LHCN-M2 (cell line): Measurements from ENCODE around the gene PLCB4. TPM values are rescaled to one million over a fixed set of nuclear protein-coding genes. Genes with fewer than 3 reads are reported as not detected.

Experiments used
- DNase-seq: peaks from one replicate; pipeline ENCODE4 v3.0.0-alpha.2; 2012; ENCODE audit warnings: low read depth
- total RNA-seq: library from RNA; depleted of rRNA; stranded (reverse); fragments of >200 nt; gene quantifications from 2 replicates; pipeline ENCODE4 v1.2.3, GENCODE V29; 2014

Gene PLCB4
- total RNA-seq, 1 experiment from 2014 or later: 6.4 TPM

DNA sequence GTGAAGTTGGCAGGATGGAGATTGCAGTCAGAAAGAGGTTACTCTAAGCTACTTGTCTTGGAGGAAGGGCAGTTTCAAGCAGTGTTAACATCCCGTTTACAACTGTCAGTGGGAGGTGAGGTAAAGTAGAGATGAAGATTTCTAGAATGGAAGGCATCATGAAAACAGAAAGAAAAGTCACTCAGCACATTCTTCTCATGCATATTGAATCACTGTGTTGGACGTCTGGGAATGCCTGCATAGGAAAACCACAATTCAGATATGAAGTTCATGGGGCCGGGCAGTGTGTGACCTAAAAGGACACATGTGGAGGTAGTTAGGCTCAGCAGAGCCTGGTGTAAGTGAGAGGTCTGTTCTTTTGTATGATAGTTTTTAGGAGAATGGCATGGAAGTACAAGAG, 372.0 kb downstream of the PLCB4 start:
- no peak for DNase-seq

DNA sequence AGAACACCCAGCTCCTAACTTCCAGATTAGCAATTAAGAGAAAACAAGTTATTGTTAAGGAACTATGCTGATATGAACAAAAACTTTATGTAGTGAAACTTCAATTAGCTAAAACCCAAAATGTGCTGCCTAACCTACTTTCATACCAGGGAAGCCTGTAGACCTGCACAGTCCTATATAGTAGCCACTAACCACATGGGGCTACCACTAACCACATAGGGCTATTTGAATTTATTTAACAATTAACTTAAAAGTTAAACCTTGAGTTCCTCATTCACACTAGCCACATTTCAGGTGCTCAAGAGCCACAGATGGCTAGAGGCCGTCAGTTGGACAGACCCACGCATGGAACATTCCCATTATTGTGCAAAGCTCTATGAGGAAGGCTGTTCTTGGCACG, 373.1 kb downstream of the PLCB4 start:
- DNase-seq: no peak

DNA sequence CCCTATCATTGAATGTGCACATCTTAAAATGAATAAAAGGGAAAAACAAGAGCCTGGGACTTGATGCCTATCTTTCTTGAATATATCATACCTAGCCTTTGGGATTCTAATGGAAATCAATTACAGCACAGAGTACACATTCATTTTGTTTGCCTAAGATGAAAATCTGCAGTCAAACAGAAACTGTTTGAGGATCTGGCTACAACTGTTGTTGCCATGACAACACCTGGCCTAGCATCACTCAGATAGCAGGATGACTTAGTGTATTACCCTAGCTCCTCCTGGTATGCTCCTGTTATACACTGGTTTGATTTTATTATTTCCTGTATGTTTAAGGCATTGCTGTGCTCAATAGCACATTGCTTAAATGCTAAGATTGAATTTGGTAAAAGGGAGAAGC, 374.0 kb downstream of the PLCB4 start:
- DNase-seq: peak; percentile 45

DNA sequence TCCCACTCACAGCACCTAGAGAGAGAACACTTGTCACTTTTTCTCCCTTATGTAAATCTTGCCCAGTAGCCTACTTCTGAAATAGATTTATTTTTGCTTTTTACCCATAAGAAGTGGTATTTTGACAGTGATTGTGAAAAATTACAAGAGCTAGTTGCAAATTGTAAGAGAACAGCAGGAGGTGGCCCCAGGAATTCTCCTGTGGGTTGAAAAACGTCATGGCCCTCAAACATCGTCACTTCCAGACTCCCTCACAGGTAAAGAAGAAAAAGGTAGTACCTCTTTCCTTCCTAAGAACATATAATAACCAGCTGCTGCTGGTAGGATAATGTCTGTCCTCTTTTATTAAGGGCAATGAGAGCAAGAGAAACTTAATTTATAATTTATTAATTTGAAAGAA, 376.0 kb downstream of the PLCB4 start:
- DNase-seq: no peak

DNA sequence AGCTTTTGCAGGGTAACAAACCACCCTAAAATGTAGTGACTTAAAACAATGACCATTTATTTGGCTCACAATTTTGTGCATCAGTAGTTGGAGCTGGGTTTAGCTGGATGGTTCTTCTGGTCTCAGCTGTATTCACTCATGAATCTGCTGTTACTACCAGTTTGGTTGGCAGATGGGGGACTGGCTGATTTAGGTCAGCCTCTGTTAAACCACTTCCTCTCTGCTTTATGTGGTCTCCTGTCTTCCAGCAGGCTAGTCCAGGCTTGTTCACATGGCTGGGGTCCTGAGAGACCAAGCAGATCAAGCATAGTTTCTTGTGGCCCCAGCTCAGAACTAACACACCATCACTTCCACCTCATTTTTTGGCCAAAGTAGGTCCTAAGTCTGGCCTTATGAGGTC, 378.3 kb downstream of the PLCB4 start:
- no peak for DNase-seq

DNA sequence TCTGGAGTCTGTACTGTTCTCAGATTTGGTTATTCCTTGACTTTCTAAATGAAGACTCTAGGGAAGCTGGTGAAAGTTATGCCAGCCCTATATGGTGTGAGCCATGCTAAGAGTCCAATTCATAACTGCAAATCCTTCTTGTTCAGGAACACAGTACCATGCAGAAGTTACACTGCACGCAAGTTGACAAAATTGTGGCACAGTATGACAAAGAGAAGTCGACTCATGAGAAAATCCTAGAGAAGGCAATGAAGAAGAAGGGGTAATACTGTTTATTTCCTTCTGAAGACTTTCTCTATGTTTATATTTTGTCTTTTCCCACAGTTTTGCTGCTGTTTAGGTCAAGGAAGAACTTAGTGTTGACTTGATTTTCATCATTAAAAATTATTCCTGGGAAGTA, 384.3 kb downstream of the PLCB4 start:
- no peak for DNase-seq

DNA sequence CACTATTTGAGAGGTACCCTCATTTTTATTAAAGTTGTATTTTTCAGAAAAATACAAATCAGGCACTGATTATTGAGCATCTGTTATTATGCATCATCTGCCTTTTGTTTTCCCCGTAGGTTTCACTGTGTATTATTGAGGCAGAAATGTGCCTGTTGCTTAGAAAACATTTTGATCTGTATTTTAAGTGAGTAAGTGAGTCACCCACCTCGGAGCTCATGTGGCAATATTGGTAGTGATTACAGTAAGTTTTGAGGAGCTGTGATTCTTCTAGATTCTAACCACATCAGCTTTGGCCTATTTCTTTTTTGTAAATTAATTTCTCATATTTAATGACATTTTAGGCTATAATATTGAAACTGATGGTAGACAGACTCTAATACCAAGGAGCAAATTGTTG, 385.9 kb downstream of the PLCB4 start:
- peak; percentile 86 for DNase-seq

DNA sequence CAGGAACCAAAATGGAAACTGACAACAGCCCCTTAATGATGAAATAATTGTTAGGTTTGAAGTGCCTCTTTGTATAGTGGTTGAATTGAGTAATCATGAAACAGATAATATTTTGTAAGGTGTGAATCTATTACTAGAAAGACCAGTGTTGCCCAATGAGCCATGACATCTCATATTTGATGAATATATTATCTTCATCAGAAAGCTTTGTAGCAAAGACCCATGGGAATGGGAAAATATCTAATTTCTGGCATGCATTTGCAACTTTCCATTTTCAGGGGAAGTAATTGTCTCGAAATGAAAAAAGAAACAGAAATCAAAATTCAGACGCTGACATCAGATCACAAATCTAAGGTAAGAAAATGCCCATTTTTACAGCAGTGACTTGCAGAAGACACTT, 388.2 kb downstream of the PLCB4 start:
- no peak for DNase-seq

DNA sequence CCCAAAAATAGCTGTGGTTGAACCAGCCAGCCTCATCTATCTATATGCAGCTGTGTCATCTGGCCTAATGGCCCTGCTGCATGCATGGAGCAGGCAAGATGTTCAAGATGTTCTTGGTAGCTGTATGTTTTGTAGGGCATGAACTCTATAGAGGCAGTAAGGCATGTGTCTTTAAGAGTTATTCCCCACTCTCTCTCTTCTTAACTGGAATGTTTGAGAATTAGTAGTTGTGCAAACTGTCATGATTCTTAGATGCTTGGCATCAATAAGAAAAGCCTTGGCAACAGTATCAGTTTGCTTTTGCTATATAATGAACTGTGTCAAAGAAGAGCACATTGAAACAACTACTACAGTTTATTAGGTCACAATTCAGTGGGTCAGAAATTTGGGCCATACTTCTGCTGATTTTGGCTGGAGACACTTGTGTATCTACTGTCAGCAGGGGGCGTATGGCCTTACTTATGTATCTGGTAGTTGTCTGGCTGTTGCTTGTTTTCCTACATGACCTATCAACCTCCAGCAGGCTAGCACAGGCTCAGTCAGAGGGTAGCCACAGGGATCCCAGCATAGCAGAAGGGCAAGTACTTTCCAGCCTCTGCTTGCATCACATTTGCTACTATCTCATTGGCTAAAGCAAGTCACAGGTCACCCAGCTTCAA, 389.4 kb downstream of the PLCB4 start:
- peak; percentile 84 for DNase-seq

DNA sequence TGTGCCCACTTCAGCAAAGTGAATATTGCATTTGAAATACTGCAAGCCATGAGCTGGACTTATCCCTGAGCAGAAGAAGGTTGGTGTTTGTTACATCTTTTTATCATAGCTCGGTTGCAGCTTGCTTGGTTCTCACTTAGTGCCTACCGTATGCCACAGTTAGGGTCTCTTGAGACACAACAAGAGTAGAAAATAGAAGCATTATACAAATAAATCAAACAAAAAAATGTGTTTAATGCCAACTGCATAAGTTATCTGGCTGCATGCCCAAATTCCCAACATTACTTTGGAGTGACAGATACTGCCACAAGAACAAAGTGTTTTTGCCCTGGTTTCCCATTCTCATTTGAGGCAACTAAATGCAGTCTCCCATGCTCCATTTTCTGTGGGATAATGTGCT, 391.6 kb downstream of the PLCB4 start:
- peak; percentile 97 for DNase-seq

DNA sequence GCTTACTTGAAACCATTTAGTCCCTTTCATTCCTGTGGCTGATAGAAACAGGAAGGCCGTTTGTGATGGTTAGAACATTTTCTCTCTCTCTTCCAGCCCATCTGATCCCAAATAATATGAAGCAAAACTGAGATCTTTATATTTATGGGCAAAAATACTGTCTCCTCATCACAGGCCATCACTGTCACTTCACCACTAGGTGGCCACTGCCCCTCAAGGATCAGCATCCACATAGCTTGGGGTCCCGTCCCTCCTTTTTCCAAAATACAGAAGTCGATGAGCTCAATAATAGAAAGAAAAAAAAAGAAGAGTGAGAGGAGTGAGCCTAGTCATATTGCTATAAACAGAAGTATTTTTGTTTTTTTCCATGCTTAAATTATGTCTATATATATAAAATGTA, 399.1 kb downstream of the PLCB4 start:
- DNase-seq: no peak

DNA sequence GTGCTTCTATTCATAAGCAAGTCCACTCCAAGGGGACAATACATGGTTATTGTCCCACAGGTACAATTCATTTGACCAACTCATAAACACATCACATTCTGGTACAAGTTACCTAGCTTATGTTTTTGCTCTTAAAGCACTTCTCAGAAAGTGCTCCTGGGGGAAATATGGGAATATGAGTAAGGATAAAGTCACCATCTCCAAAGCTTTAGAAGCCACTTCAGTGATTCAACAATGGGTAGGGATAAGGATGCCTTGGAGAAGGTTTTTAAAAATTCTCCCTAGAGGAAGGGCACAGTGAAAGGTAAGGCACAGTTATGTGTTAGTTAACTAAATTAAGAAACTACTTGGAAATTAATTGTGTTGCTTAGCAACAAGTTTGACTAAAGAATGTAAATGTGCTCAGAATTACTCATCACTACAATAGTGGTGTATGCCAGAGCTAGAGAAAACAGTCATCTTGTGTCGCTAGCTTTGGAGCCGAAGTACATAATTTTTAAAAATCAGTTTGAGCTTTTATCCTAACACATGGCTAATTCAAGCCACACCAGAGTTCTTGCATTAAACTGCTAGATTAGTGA, 406.0 kb downstream of the PLCB4 start:
- peak; percentile 59 for DNase-seq

DNA sequence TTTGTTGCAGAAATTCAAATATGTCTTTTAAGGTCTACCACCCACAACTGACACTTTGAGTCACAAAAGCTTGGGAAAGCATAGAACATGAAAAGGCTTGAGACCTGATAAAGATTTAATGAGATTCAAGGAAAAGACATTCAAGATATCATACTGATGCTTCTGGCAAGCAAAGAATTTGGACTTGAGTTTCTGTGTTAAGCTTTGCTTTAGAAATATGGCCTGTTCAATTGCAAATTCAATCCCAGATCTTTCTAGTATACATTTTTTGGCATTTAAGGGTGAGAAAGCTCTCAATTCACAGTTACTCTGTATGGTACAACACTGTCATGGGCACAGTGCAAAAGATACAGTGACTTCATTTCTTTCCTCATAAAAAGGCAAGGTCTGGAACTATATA, 406.6 kb downstream of the PLCB4 start:
- DNase-seq: no peak

DNA sequence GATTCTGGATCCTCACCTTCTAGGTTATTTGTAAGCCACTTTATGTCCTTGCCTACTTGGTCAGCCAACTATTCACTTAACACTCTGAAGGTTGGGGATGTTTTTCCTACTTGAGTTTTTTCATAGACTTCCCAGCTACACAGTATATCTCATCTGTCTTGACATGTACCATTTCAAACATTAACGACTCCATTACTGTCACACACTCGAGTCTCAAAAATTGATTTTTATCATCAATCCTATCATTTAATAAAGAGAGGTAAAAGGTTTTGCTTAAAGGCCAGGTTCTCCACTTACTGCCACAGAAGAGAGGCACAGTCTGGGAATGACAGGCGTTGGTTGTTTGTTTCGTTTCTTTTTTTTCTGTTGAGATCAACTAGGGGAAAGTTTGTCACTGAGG, 407.3 kb downstream of the PLCB4 start:
- no peak for DNase-seq

DNA sequence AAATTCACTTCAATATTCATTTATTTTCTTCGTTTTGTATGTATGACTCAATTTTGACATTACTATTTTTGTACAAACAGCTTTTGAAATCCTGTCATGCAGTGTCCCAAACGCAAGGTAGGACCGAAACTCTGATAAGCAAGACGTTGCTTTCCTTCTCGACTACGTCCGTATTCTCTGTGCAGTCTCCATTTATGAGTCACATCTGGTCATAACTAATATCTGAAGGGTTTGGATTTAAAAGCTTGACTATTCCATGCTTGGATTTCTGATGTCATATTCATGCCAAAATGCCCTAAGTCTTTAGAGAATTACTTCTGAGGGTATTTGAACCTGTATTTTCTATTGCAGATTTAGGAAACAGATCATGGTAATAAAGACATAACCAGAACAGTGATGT, 407.8 kb downstream of the PLCB4 start:
- DNase-seq: no peak

DNA sequence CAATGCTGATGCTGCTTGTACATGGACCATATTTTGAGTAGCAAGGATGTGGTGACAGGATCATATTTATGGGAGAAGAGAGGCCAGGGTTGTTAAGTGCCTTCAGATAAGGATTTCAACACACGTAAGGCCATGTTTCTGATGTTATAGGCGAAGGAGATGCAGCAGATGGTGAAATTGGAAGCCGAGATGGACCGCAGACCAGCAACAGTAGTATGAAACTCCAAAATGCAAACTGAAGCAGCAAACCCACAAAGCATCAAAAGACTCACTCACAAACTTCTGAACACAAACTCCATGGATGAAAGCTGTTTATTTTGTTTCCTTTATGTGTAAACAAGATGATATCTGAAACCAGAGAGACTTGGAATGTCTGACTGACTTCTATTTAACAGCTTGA, 409.9 kb downstream of the PLCB4 start:
- no peak for DNase-seq

DNA sequence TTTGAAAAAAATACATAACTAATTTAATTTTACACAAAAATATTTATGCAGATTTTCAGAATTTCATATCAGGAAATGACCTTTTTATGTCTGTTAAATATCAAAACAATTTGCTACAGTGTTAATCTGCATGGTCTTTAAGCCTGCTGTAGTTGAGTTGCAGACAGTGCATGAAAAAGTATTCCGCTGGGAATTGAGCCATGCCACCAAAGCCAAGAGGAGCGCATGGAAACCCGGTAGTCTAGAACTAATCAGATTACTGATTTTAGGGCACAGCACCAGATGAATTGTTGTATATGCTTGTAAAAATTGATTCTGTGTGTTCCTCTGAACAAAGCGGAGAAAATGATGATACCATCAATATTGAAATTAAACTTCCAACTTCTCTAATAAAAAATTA, 411.2 kb downstream of the PLCB4 start:
- DNase-seq: no peak

DNA sequence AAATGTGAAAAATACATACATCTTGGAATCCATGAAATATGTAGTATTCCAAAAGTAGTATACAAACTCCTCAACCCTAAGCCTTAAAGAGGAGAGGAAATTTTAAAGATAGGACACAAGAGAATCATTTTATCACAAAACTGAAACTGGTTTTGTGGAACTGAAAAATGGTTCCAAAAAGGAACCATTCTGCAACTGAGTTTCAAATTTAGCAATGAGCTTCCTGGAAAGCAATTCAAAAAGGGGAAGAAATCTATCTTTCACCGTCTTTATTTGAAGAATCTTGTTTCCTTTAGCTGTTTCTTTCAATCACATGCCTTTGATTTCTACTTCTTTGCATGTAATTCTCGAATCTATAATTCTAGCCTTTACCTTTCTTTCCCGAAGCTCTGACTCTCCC, 413.3 kb downstream of the PLCB4 start:
- DNase-seq: no peak

DNA sequence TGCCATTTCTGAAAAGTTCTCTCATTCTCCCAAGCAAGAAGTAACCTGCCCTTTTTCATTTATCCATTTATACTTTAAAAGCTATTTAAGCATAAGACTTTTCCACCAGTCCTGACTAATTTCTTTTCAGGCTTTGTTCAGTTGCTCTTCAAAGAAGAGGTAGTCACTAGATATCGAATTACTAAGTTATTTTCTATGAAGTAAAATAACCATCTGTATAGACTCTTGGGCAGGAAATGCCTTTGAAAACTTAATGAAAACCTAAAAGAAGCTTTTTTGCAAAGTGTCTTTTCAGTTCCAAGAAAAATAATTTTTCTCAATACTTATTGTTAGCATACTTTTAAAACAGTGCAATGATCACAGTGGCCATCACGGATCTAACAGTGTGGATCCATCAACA, 414.2 kb downstream of the PLCB4 start:
- DNase-seq: peak; percentile 48

DNA sequence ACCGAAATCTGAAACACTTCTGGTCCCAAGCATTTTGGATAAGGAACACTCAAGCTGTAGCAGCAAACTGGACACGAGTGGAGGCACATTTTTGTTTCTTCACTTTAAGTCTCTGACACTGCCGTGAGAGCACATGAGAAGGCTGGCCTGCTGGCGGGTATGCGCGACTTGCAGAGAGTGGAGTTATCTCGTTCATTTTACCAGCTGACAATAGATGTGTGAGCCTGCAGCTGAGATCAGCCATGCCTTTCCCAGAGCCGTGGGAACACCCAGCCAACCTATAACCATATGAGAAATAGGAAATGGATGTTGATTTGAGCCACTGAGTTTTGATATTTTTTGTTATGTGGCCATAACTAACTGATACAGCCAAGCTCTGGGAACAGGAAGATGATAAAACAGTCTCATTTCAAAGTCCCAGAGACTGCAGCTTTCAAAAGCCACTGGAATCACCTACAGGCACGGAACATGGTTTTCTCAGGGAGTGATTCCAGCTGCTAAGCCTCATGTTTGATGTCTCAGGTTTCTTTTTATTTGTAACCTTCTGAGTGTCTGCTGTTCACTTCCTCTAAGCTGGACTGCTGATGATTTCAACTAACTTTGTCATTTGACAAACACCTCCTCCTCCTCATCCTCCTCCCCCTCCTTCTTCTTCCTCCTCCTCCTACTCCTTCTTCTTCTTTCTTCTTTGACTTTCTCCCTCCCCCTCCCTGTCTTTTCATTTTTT, 416.9 kb downstream of the PLCB4 start:
- peak; percentile 74 for DNase-seq

DNA sequence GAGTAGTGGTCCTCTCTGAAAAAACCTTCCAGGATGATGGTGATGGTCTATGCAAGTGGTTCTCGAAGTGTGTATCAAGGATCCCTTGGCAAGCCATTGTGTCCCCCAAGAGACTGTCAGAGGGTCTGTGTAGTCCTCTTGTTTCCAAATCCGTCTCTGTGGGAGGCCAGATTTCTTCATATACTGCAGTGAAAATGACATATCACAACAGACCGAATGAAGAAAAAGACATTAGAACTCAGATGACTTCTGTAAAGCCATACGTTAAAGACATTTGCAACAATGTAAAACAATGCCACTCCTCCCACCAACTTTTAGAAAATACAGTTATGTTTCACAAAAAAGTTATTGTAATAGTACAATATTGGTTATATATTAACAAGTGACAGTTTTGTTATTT, 418.3 kb downstream of the PLCB4 start:
- DNase-seq: no peak

DNA sequence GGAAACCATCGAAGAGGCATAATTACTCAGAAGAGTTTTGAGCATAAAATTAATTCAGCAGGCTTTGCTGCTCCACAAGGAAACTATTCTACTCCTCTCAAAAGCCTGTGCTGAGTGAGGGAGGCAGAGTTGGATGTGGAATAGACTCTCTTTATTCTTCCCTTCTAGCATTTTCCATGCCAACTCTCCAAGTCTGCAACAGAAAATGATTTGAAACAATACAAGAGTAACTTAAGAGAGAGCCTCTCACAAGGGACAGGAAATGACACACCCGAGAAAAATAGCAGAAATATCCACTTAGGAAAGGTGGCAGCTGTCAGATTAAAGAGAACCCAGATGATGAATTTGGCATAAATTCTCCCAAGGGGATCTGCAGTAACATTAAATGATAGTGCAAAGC, 419.2 kb downstream of the PLCB4 start:
- DNase-seq: peak; percentile 76

DNA sequence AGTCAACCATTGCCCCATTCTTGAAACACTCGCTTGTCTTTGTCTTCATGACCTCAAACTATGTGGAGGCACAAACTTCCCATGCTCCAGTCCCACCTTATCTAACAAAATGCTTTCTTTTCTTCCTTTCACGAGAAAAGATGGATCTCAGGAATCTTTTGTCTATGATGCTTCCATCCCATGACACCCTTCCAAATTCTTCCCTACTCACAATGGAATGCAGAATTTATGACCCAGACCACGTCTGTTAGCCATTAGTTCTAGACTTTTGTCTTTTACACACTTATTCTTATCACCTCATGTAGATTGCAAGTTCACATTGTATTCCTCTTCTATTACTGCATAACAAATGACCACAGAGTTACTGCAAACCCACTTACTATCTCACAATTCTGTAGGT, 421.3 kb downstream of the PLCB4 start:
- DNase-seq: no peak
